SW 1271 (cell line): Measurements from ENCODE around the gene SURF6.
"Not testable (repeated sequence)": the region's sequence is repeated elsewhere in the genome, so short reads cannot be mapped to it uniquely, and the experiment has no call there.

Experiments used
- DNase-seq, 2 experiments: peaks; one replicate each; lab custom pipeline; 2025; lab: John Stamatoyannopoulos, UW

The SURF6 gene

DNA sequence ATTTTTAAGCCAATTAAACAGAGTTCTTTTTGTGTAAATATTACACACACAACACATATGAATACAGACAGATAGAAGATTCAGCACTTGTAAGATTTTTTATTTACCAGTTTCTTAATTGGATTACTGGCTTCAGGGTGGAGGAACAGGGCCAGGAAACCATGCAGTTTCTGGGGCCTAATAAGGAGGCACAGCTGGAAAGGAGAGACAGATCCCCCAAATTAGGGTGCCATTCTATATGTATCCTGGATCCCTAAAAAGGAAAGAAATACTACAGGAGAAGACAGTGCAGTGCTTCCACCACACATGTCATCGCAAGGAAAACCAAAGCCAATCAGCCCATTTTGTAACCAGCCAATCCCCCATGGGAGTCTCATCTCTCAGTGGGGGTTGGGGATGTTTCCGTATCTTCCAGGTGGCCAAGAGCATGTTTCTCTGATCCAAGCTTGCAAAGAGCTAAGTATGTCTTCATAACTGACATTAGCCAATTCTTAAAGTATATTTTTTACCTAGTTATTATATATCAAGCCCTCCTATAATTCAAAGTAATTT lies 45.2 kb downstream of the SURF6 start:
- DNase-seq: no peak

DNA sequence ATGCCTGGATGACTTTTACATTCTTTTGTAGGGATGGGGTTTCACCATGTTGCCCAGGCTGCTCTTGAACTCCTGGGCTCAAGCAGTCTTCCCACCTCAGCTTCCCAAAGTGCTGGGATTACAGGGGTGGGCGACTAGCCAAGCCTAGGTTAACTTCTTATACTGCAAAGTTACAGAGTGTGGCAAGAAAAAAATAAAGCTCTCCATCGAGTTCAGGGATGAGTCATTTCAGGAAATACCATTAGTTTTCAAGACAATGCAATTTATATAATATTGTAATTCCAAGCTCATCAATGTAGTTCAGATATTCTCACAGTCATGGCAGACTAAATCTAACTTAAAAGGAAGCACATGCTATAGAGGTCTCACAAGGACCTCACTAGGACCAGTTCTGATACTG lies 49.5 kb downstream of the SURF6 start:
- DNase-seq: no peak

DNA sequence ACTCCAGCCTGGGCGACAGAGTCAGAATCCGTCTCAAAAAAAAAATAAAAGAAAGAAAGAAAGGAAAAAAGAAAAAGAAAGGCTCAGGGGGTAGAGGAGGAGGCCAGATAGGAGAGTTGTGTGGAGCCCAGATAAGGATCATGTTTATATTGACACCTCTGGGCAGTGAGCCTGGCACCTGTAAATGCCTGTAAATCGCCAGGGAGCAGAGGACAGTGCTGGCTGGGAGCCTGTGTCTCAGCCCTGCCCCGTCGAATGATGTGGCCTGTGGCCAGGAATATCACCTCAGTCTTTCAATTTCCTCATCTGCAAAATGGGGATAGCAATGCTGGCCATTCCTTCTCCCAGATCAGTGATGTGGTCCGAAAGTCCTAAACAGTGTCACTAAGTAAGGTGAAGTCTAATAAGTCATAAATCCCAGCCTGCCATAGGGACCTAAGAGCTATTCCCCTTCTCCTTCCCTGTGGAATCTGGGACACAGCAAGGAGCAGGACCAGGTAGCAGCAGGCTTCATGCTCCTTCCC lies 50.7 kb downstream of the SURF6 start:
- no peak for DNase-seq

GRCh38 chr9:133284362-133284761 lies 51.6 kb downstream of the SURF6 start:
- no peak for DNase-seq

DNA sequence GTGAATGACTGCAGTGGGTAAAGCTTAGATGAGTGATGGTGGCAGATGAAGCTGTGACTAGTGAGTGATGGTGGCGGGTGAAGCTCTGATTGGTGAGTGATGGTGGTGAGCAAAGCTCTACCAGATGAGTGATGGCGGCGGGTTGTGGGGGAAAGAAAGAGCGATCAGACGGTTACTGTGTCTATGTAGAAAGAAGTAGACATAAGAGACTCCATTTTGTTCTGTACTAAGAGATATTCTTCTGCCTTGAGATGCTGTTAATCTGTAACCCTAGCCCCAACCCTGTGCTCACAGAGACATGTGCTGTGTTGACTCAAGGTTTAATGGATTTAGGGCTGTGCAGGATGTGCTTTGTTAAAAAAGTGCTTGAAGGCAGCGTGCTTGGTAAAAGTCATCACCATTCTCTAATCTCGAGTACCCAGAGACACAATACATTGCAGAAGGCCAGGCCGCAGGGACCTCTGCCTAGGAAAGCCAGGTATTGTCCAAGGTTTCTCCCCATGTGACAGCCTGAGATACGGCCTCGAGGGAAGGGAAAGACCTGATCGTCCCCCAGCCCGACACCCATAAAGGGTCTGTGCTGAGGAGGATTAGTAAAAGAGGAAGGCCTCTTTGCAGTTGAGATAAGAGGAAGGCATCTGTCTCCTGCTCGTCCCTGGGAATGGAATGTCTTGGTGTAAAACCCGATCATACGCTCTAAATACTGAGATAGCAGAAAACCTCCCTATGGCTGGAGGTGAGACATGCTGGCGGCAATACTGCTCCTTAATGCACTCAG lies 52.5 kb downstream of the SURF6 start:
- not testable (repeated sequence) for DNase-seq

DNA sequence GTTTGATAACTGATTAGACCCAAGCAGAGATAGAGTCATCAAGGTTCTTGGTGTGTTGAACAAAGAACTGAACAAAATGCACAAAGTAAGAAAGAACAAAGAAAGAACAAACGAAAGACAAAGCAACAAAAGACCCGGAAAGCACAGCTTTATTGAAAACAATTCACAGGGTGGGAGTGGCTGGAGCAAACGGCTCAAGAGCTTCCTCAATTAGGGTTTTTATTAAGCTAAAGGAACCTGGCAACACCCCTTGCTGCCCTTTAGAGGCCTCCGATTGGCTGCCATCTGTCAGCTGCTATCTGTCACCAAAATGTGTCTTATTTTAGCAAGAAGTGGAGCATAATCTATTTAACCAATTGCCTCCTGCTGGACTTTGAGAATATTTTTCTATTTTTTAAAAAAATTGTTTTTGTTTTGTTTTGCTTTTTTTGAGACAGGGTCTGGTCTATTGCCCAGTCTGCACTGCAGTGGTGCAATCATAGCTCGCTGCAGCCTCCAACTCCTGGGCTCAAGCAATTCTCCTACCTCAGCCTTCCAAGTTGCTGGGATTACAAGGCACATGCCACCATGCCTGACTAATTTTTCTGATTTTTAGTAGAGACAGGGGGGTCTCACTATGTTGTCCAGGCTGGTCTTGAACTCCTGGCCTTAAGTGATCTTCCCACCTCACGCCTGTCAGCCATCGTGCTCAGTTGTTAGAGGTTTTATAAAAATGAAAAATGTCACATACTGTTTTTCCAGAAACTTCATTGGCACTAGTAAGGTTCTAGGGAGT lies 53.3 kb downstream of the SURF6 start:
- no peak for DNase-seq

- DNase-seq: no peak
Measured at GRCh38 chr9:133280392-133280791, 55.6 kb downstream of the SURF6 start.
